NCI-H1105 (cell line): ENCODE results near the gene KCNC2.
"Not testable (repeated sequence)": the region's sequence is repeated elsewhere in the genome, so short reads cannot be mapped to it uniquely, and the experiment has no call there.

Experiments used
- DNase-seq: peaks from one replicate; lab custom pipeline; 2025; lab: John Stamatoyannopoulos, UW

KCNC2 gene

DNA sequence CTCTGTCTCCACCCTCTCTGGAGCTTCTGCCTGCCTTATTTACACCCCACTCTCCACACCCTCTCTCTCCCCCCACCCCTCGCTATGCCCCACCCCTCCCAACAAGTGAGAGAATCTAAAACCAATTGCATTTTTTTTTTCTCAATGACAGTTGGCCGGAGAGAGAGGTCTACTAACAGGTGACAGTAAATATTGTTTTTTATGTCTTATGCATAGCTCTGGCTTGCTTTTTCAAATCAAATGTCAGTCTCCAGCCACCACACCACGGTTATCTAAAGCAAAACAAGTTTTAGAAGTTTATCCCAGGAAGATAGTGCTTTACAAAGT is at the start of gene KCNC2:
TSS of gene KCNC2 (minus strand) at position 28 of the 327 bp plus-strand sequence.
- no peak for DNase-seq

DNA sequence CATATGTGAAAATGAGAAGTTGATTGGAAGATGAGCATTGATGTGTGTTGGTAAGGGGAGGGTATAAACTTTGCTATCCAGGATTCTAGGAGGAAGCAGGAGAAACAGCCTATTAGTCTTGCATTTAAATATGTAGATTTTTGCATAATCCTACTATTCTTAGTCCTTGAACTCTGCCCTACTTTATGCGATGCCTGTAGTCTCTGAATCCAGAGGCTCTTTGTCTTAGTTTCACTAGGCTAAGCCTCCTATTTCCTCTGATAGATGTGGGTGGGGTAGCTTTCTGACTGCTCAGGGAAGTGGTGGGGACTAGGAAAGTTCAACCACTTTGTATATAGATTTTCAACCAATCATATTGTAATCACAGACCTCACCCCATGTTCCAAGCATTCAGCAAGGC is 49.5 kb upstream of the KCNC2 start:
- no peak for DNase-seq

DNA sequence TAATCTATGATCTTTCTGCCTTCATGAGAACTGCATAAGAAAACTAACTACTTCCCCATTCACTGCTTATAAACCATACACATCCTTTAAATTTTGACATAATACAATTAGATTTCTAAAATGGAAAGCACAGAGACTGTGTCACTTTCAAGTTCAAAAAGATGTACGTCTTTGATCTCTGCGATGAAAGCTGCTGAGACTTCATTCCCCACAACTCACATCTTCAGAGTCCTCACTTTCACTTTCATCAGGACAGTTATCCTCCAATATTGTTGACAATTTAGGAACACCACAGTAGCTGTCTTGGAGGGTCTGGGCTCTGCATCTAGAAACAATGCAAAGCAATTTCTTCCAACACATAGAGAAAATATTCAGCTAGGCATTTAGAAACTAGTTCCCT is 47.9 kb upstream of the KCNC2 start:
- no peak for DNase-seq

DNA sequence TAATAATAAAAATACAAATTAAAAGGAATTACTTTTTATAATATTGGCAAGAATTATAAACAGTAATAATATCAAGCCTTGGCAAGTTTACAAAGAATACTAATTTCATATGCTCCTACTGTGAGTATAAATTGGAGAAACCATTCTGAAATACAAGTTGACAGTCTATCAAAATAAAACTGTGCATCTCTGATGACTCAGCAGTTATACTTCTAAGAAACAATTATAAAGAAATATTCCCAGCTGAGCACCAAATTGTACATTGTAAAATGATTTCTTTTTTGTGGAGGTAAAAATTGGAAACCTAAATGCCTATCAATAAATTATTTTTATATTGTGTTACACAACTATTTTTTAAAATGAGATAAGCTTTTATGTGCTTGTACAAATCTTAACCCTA is 35.5 kb upstream of the KCNC2 start:
- DNase-seq = no peak

DNA sequence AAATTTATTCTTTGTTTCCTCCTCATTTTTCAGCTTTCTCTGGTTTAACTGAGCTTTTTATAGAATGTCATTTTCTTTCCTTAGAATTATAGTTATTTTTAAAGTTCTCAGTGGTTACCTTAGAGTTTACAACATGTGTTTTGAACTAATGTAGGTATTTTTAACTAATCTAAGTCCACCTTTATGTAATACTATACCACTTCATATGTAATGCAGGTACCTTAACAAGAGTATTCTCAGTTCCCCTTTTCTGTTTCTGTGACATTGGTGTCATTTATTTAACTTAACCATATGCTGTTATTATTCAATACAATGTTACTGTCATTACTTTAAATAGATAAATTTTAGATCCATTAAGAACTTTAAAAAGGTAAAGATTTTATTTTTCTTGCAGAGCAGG is 30.3 kb upstream of the KCNC2 start:
- no peak for DNase-seq

DNA sequence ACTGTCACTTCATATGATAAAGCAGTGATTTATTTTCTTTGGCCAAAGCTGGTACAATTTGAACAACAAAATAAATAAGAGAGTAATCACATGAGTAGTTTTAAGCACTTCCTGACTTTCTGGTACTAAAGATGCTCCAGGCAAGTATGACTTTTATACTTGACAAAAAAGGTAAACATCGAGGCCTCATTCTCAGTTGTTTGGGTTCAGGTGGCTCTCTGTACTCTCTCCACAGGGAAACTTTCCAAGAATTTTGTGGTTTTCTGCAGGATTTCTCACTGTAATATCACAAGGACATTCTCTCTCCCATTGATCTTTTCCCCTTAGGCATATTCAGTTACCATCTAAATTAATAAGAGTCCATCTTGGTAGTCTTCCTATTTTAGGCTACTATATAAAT is 26.6 kb upstream of the KCNC2 start:
- no peak for DNase-seq

DNA sequence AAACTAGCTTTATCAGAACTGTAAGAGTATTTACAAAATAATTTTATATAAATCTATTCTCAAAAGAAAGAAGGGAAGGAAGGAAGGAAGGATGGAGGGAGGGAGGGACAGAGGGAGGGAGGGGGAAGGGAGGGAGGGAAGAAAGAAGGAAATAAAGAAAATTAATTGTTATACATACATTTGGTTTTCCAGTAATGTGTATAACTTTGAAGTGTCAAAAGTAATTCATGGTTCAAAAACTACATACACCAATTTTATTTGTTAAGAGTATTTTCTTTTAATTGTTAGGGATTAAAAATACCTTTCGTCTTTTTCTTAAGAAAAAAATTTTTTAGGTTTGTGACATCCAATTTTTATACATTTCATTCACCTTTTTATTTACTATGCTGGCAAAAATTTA is 17.5 kb upstream of the KCNC2 start:
- DNase-seq = no peak

DNA sequence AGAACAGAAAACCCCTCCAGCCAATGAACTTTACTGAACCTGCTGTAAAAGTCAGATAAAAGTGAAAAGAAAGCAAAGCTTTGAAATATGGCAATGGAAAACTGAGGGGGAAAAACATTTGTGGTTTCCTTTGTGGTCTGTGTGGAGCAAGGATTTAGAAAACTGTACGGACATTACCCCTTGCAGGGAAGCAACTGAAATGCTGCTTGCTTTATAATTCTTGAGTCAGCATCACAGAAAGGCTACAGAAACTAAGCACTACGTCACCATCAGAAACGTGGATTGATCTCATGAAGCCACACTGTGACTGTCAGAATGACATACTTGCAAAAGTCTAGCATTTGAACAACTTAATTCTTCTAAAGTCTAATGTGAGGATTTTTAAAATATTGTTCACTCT is 2.4 kb upstream of the KCNC2 start:
- no peak for DNase-seq

DNA sequence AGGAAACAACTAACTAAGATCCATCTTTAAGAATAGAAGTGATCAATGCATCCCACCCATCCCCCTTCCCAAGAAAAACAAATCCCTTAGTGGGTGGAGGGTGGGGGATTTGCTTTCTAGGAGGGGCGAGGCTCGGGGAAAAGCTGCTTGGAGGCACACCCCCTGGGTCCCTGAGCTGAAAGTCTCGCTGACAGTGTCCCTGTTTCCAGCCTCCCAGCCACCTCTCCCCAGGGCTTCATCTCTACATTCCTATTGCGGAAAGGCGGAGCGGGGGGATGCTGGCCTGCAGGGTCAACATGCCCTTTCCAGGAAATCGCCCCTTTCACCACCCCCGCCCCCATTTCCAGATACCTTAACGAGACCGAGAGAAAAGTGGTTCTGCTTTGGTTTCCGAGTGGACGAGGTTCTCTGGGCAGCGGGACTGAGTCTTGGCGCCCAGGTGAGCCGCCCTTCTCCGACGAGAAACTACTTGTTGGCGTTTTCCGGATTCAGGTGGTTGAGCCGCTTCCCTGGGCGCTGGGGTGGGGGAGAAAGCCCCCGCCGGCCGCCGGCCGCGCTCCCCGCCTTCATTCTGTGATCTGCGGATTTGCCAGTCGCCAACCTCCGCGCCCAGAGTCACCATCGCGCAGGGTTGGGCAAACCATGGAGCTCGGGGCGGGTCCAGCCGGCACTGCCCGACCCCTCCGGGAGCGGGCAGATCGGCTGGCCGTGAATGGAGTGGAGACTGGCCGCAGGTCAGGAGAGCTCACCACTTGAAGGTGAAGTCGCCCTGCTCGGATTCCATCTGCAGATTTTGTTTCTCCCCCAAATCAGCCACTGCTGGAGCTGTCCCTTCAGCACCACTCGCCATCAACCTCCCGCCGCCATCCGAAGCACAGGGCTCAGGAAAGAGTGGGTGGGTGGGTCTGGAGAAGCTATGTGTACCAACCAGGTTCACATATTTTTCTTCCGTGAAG is 505 bp downstream of the KCNC2 start:
- DNase-seq = peak; percentile 50

DNA sequence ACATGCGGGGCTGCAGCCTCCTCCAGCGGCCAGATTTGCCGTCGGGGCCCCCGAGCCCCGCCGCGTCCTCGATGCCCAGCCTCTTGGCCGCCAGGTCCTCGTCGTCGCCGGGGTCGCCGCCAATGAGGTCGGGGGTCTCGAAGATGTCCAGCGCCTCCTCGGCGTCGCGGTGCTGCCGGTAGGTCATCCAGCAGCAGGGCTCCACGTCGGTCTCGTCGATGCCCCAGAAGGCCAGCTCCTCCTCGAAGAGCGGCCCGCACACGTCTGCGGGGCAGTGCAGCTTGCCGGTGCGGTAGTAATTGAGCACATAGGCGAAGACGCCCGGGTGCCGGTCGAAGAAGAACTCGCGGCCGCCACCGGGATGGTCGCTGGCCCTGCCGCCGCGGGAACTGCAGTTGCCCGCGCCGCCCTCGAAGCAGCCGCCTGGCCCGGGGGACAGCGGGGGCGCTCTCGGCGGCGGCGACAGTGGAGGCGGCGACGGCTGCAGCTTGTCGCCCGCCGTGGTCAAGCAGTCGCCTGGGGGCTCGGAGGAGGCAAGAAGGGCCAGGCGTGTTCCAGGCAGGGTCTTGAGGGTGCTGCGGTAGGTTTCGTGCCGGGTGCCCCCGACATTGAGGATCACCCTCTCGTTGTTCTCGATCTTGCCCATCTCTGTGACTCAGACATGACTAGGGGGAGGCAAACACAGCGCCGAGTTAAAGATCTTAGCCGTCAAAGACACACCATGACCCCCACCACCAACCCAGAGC is 2.1 kb downstream of the KCNC2 start:
- DNase-seq = no peak

DNA sequence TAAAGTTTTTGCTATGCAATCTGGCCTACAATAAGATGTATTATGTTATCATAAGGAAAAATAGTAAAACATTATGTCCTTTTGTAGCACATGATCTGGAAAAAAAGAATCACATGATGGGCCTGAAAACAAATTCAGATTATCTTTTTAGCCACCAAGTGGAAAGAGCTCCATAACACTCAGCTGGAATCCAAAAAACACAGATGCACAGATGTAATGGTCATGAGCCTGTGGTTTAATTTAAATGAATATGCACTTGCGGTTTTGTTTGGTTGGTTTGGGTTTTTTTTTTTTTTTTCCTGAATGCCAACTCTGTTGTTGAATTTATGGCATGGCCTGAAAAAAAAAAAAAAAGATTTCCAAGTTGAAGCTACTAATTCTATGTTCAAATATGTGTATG is 4.1 kb downstream of the KCNC2 start:
- DNase-seq = no peak

DNA sequence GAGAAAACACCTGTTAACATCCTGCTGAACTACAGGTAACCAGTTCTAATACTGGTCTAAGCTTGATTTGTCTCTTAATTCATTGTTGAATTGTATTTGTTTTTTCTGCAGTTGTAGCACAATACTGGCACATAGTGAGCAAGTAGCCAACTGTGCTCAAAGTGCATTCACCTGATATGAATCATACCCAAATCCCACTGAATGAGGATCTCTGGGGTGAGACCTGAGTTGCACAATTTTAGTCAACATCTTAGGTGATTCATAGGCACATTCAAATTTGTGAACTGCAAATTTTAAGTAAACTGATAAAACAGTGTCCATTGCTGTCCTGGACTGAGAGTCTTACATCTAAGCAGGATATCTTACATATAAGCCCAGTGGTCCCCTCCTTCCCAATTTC is 12.8 kb downstream of the KCNC2 start:
- no peak for DNase-seq

DNA sequence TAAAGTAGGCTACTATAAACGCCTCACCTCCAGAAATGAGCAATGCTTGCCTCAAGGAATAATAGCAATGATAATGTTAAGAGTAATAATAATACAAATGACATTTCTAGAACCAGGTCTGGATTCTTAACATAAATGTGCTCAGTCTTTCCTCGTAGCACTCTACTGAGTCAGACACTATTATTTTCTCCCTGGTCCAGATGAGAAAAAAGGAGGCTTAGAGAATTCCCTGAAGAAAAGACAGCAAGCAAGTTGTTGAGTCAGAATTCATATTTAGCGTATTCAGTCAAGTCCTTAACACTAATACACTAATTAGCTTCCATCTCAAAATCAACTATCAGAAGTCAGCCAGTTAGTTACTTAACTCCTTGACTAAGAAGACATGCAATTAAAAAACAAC is 13.2 kb downstream of the KCNC2 start:
- no peak for DNase-seq

DNA sequence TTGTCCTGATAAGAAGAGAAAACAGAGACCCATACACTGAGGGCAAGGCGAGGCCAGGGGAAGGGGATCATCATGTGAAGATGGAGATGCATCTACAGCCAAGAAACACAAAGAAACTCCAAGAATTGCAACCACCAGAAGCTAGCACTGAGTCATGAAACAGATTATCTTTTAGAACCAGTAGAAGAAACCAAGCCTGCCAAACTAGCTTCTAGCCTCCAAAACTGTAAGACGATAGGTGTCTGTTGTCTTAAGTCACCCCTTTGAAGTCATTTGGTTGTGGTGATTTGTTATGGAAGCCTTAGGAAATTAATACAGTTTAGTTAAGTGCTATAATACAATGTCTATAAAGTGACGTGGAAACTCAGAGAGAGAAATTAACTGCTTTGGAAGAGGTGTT is 15.4 kb downstream of the KCNC2 start:
- no peak for DNase-seq

DNA sequence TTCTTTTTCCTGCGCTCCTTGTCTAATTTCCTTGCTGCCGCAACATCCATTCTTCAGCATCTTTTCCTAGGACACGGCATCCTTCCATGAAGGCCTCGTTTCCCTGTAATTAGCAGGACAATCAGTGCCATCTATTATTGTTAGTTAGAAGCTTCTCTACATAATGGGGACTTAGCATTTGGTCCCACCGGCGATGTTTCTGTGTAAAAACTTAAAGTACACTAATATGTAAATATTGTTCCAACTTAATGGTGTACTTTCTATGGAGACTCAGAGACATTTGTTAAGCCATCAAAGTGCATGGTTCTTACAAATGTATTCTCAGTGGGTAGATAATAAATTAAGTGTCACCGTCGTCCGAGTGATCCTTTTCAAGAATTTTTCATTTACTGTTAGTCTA is 17.4 kb downstream of the KCNC2 start:
- no peak for DNase-seq

DNA sequence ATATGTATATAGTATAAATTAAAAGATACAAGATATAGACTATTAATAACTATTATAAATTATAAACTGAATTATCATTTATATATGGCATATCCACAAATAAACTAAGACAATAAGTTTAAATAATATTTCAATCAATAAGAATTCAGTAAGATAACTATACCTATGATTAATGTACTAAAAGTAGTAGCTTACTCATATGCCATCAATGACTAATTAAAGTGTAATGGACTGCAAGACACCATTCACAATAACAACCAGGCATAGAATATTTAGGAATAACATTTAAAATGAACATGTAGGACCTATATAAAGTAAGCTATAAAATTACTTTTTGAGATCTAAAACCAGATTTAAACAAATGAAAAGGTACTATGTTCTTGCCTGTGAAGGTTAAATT is 18.8 kb downstream of the KCNC2 start:
- no peak for DNase-seq

DNA sequence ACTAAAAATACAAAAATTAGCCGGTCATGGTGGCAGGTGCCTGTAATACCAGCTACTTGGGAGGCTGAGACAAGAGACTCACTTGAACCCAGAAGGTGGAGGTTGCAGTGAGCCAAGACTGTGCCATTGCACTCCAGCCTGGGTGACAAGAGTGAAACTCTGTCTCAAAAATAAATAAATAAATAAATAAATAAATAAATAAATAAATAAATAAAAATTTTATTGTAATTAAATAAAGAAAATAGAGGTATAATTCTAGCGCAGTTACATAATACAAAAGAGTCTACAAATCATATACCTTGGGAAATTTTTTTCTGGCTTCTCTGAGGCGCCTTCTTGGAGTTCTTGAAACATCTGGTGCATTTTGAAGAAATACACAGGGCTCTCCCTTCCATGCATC is 23.8 kb downstream of the KCNC2 start:
- DNase-seq = not testable (repeated sequence)

DNA sequence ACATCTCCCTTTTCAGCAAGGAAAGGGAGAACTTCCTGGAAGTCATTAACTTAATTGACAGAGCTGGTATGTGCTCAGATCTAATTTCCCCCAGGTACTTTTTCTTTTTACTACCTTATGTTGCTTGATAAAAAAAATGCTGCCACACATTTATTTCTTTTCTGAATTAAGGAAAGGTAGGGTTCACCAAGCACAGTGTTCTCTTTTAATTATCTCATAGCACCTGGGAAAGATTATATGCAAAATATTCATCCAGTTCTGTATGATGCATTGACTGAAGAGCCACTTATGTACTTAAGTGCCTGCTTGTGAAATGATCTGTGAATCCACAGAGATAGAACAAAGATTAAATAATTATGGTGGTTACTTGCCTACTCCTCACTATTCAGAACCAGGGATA is 25.1 kb downstream of the KCNC2 start:
- peak; percentile 76 for DNase-seq

DNA sequence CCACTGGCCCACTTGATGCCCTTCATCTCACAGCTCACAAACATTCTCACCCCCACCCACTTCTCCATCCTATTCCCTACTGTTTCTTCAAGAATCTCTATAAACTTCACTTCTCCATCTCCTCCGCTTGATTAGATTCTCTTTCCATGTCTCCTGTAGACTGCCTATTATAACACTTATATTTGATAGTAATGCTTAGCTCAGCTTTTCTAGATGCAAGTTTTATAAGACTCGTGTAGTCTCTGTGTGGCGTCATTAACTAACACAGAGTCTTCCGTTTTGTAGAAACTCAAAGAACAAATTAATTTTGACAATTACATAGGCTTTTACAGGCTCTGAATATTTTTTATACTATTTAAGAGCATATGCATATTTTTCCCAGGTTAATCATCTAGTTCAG is 25.7 kb downstream of the KCNC2 start:
- DNase-seq = no peak

DNA sequence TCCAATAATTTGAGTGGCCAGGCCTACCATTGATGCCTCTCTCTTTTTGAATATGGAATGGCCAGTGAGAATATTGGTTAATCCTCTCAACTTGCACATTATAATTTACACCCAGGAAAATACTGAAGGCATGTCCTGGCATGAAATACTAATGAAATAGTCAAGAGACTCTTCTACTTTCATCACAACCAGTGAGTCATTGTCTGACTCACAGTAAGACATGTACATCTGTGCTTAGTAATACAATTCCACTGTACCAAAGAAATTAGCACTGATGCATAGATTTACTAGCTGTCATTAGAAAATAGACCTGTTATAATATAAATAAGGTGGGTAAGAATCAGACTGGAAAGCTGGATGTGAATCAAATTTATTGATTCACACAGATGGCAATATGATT is 31.6 kb downstream of the KCNC2 start:
- peak; percentile 3 for DNase-seq

DNA sequence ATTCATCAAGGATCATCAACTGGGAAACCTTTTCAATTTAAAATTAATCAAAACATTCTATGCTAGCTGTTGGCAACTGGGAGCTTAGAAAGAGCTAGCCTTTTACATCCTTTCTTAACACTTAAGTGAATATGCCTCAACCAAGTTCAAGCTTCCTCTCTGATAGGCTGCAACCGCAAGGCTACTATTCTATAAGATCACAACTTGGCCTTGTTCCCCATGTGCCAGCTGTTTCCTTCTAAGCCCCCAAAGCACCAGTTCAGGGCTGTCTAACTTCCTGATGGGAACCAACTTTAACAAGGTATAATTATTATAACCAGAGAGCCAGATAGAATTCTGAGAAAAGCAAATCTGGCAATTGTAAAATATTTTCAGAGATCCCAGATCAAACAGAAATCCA is 37.0 kb downstream of the KCNC2 start:
- no peak for DNase-seq

DNA sequence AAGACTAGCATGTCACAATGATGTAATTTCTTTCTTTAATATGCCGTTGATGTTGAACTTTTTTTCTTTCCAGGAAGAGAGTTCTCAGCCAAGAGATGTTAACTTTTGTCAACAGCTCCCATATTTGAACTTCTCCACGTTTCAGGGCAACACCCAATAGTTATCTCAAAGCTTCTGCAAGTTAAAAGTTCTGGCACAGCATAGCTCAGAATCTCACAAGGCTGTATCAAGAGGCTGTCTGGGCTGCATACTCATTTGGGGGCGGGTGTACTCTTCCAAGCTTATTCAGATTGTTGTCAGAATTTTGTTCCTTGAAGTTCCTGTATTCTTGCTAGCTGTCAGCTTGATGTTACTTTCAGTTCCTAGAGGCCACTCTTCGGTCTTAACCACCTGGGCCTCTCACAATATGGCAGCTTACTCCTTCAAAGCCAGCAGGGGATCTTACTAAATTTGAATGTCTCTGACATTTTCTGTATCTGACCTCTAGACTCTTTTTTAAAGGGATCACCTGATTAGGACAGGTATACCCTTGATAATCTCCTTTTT is 38.9 kb downstream of the KCNC2 start:
- DNase-seq = no peak

DNA sequence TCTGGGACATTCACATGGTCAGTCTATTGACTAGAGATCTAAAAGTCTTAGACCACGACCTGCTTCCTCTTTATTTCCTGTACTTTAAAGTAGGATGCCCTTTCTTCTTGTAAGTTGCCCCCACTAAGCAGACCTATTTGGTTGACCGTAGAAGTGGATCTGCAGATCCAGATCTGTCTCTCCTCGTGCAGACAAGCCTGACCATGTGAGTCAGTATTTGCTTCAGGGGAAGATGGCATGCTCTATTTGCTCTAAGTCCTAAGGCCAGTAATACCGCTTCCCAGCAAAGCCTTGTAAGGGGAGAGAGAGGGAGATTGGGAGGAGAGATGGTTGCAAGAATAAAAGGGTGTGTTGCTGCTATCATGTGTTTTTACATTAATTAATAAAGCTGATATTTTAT is 46.8 kb downstream of the KCNC2 start:
- DNase-seq = no peak
